Epithelial cell of esophagus (primary cell): ENCODE results near the gene TCF7L1.
"Not testable (repeated sequence)": the region's sequence is repeated elsewhere in the genome, so short reads cannot be mapped to it uniquely, and the experiment has no call there.

Experiments
- DNase-seq: peaks from one replicate; pipeline ENCODE4 v3.0.0; 2010; ENCODE audit warnings: low read depth
- H3K4me3 ChIP-seq: 2 replicates; pipeline ENCODE4 v1.5.1; 2011; ENCODE audit warnings: mild to moderate bottlenecking, low read length, control low read depth
- TF ChIP-seq, protein P1 (sequence below): IDR thresholded peaks from 2 replicates; pipeline ENCODE4 v1.5.1; 2011; ENCODE audit warnings: low read depth, mild to moderate bottlenecking, low read length, control low read depth, inconsistent platforms; ENCODE audit not compliant: insufficient read depth; ENCODE audit errors: missing control alignments

TCF7L1 gene

GRCh38 chr2:85312404-85312803, 179.2 kb downstream of the TCF7L1 start:
- H3K4me3 ChIP-seq: no peak overlapping the region
- DNase-seq: peak; percentile 92
- TF ChIP-seq, protein P1, sequence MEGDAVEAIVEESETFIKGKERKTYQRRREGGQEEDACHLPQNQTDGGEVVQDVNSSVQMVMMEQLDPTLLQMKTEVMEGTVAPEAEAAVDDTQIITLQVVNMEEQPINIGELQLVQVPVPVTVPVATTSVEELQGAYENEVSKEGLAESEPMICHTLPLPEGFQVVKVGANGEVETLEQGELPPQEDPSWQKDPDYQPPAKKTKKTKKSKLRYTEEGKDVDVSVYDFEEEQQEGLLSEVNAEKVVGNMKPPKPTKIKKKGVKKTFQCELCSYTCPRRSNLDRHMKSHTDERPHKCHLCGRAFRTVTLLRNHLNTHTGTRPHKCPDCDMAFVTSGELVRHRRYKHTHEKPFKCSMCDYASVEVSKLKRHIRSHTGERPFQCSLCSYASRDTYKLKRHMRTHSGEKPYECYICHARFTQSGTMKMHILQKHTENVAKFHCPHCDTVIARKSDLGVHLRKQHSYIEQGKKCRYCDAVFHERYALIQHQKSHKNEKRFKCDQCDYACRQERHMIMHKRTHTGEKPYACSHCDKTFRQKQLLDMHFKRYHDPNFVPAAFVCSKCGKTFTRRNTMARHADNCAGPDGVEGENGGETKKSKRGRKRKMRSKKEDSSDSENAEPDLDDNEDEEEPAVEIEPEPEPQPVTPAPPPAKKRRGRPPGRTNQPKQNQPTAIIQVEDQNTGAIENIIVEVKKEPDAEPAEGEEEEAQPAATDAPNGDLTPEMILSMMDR: no peak

DNA sequence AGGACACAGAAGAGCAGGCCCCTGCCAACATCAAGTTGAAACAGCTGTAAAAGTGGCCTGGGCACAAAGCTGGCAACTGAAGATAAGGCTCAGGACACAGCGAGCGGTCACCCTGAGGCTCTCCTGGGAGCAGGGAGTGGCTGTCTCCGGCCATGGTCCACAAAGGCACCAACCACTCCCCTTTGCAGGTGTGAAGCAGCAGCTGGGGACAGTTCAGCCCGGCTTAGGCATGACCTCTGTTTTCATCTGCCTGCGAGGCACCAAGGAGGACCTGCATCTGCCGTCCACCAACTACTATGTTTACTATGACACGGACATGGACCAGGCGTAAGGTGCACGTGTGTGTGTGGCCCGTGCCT, 181.7 kb downstream of the TCF7L1 start:
- TF ChIP-seq, protein P1: no peak
- no peak for DNase-seq
- H3K4me3 ChIP-seq: no peak overlapping the region

DNA sequence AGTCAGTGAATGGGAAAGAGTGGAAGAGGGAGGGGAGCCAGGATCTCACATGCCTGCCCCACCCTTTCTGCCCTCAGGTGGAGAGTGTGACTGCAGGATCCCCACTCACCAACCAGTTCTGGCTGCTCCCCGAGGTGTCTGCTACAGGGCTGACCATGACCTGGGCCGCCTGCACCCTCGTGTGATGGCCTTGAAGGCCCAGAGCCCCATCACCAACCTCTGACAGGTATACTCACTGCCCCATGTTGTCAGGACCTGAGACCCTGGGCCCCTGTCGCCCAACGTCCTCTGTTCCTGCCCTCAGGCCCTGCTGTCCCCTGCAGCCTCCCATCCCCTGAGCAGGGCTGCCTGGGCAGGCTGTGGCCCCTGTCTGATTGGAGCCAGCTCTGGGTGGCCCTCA, 182.7 kb downstream of the TCF7L1 start:
- DNase-seq, H3K4me3 ChIP-seq: not testable (repeated sequence)

DNA sequence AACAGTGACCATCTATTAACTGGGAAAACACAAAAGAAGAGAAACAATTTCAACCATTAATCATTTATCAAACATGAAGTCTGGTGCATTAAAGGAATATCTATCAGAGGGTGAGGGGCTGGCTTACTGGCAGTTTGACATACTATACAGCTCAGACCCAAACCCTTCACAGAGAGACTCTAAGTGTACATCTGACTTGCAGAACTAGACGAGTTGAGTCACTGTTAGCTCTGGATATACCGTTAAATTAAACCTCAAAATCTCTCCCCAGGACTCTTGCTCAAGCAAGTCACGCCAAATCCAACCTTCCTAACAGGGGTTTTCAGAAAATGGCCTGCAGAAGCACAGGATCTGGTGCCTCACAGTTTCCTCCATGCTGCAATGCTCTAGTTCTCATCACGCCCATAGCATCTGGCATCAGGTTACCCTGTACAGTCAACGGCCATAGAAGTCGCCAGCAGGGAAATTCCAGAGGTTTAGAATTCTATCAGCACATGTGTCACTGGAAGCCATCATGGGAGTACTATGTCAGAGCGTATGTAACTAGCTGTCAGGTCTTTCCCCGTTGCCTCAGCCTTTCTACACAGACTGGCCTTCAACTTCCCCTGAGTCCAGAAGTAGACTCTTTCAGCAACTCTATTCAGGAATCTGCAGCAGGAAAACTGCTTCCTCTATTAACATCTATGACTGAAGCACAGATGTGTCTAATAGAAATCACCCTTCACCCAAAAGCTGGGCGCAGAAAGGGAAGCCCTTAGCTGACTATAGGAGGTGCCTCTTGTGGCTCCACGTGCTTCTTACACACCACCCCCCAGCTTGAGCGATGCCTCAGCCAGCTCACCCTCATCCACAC, 185.3 kb downstream of the TCF7L1 start:
- peak; percentile 91 for DNase-seq
- TF ChIP-seq, protein P1: no peak
- no peak overlapping the region for H3K4me3 ChIP-seq

DNA sequence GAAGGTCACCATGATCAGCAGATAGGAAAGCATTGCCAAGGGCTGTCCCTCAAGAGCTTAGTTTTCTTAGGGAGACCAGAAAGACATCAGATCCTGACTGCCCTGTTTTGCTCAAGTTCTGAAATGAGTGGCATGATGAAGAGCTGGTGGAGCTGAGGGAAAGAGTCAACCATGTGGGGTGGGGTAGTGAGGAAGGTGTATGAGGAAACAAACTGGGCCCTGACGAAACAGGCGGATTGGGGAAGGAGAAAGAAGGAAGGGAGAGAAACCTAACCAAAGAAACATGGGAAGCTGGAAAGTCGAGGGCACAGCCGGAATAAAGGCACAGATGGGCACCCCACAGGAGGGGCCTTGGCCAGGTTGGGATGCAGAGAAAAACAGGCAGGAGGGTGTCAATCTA, 186.6 kb downstream of the TCF7L1 start:
- no peak overlapping the region for H3K4me3 ChIP-seq
- TF ChIP-seq, protein P1: no peak
- no peak for DNase-seq

GRCh38 chr2:85323351-85323987, 190.3 kb downstream of the TCF7L1 start:
- TF ChIP-seq, protein P1: no peak
- no peak for DNase-seq
- H3K4me3 ChIP-seq: no peak overlapping the region

DNA sequence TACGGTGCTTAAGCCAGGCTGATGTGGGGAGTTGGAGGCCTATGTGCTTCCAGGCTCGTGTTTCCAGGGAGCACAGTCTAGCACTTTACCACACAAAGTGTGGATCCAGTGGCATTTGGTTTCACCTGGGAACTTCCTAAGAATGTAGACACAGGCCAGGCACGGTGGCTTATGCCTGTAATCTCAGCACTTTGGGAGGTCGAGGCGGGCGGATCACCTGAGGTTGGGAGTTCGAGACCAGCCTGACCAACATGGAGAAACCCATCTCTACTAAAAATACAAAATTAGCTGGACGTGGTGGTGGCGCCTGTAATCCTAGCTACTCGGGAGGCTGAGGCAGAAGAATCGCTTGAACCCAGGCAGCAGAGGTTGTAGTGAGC, 190.8 kb downstream of the TCF7L1 start:
- not testable (repeated sequence) for DNase-seq, H3K4me3 ChIP-seq
